HepG2 (cell line): ENCODE data around the gene PLEKHG4. TPM values are rescaled to one million over a fixed set of nuclear protein-coding genes. Genes with fewer than 3 reads are reported as not detected.

ENCODE experiments used
- FOSL2 ChIP-seq: sonication (generic); formaldehyde crosslinking; IDR thresholded peaks from 2 replicates; pipeline ENCODE4 v1.4.0; 2020; ENCODE audit warnings: missing genetic modification reagents
- GPN1 ChIP-seq: sonication (generic); formaldehyde crosslinking; IDR thresholded peaks from 2 replicates; pipeline ENCODE4 v1.5.1; 2020; ENCODE audit warnings: missing genetic modification reagents, borderline replicate concordance
- MAFK ChIP-seq, 2 experiments: IDR thresholded peaks in 1 of 2; conservative IDR thresholded peaks in 1 of 2; 2 replicates each; pipeline ENCODE4 v1.6.1; 2011; ENCODE audit warnings: improper control_type of control experiment in 2 of 2, low read length in 2 of 2
- NFE2L2 ChIP-seq: fragments of 150-350 bp; IDR thresholded peaks from 2 replicates; pipeline ENCODE4 v1.6.1; 2014; ENCODE audit warnings: low read length
- PRPF4 ChIP-seq: fragments of 200-400 bp; formaldehyde crosslinking; IDR thresholded peaks from 2 replicates; pipeline ENCODE4 v1.6.1; 2016; ENCODE audit warnings: low read length, low read depth; ENCODE audit not compliant: poor library complexity, severe bottlenecking
- SIX4 ChIP-seq: sonication (generic); formaldehyde crosslinking; IDR thresholded peaks from 2 replicates; pipeline ENCODE4 v1.4.0; 2020; ENCODE audit warnings: missing genetic modification reagents
- ZBTB8A ChIP-seq: sonication (generic); formaldehyde crosslinking; IDR thresholded peaks from 2 replicates; pipeline ENCODE4 v1.4.0; 2020; ENCODE audit warnings: mild to moderate bottlenecking, low read depth, missing genetic modification reagents, borderline replicate concordance
- ZFY ChIP-seq: sonication (generic); formaldehyde crosslinking; IDR thresholded peaks from 2 replicates; pipeline ENCODE4 v1.4.0; 2020; ENCODE audit warnings: missing genetic modification reagents
- ZNF687 ChIP-seq: sonication (generic); formaldehyde crosslinking; IDR thresholded peaks from 2 replicates; pipeline ENCODE4 v1.5.1; 2020; ENCODE audit warnings: mild to moderate bottlenecking, missing genetic modification reagents, moderate library complexity
- polyA plus RNA-seq, 8 experiments: library from polyadenylated mRNA; depleted of rRNA in 3 of 8; stranded (reverse) in 7 of 8; unstranded in 1 of 8; fragments of >200 nt; fragmentation: Illumina TruSeq in 4 of 8; extraction: Trizol in 4 of 8; gene quantifications; 2 replicates each; pipeline versions ENCODE4 v1.2.1 to v1.2.3, GENCODE V29; 2011 to 2016; ENCODE audit warnings: low read depth in 4 of 8, missing spikeins in 1 of 8, mixed read lengths in 1 of 8; ENCODE audit not compliant: insufficient read depth in 1 of 8
- total RNA-seq, 5 experiments: library from RNA; depleted of rRNA; stranded (reverse); fragments of >200 nt; fragmentation: Illumina TruSeq; extraction: Trizol; gene quantifications; 2 replicates each; pipeline ENCODE4 v1.2.3, GENCODE V29; 2016; ENCODE audit warnings: low read depth in 1 of 5

The PLEKHG4 gene
- total and polyA plus RNA-seq, 2 of the 13 experiments (the other 11 are each of a cell fraction or from before 2014, with no cell fraction given) = 7.1 to 13.6 TPM

- TF ChIP-seq ZNF687 (CRISPR knock-in tag) (0 out of 2 replicates have a peak, but pooled peaks have one; percentile 34), ZBTB8A (CRISPR knock-in tag) (no peak), ZFY (CRISPR knock-in tag) (no peak), MAFK (conservative IDR thresholded peaks at IDR 0.05 in 1 of 2, IDR thresholded peaks at IDR 0.05 in 1 of 2; ENCODE audit: low read length in 2 of 2) (no peak), FOSL2 (peak; percentile 71), GPN1 (CRISPR knock-in tag) (no peak), NFE2L2 (peak; percentile 76; the same call in 1 of the 2 replicates), PRPF4 (no peak), SIX4 (CRISPR knock-in tag) (no peak)
Measured at GRCh38 chr16:67241008-67241900, 38.1 kb upstream of the PLEKHG4 start (continued).
